MM.1S (cell line): Measurements from ENCODE around the gene CSPG5.

Experiments used
- DNase-seq: peaks from one replicate; pipeline ENCODE4 v3.0.0-alpha.2; 2015
- H2AFZ ChIP-seq: fragments of 300-600 bp; sonication (generic); 2 replicates; pipeline ENCODE4 v1.6.0; 2016; ENCODE audit warnings: antibody characterized with exemption, low read length
- H3F3A ChIP-seq: fragments of 300-600 bp; sonication (generic); 2 replicates; pipeline ENCODE4 v1.6.1; 2016; ENCODE audit warnings: mild to moderate bottlenecking, antibody characterized with exemption, low read length, moderate library complexity, mixed read lengths; ENCODE audit not compliant: insufficient read depth
- H3K27ac ChIP-seq: fragments of 300-600 bp; sonication (generic); 2 replicates; pipeline ENCODE4 v1.5.1; 2016; ENCODE audit warnings: mild to moderate bottlenecking, low read length
- H3K27me3 ChIP-seq: fragments of 300-600 bp; sonication (generic); replicated peaks from 2 replicates; pipeline ENCODE4 v1.6.0; 2016; ENCODE audit warnings: low read length; ENCODE audit not compliant: insufficient read depth
- H3K36me3 ChIP-seq: fragments of 300-600 bp; sonication (generic); replicated peaks from 2 replicates; pipeline ENCODE4 v1.6.1; 2016; ENCODE audit warnings: mild to moderate bottlenecking, low read length, mixed read lengths; ENCODE audit not compliant: insufficient read depth
- H3K4me1 ChIP-seq: fragments of 300-600 bp; sonication (generic); 2 replicates; pipeline ENCODE4 v1.6.1; 2016; ENCODE audit warnings: low read length, mixed read lengths
- H3K4me2 ChIP-seq: fragments of 300-600 bp; sonication (generic); 2 replicates; pipeline ENCODE4 v1.6.0; 2016; ENCODE audit warnings: low read depth, low read length
- H3K4me3 ChIP-seq: fragments of 300-600 bp; sonication (generic); 2 replicates; pipeline ENCODE4 v1.5.1; 2016; ENCODE audit warnings: low read length, mixed read lengths
- H3K79me2 ChIP-seq: fragments of 300-600 bp; sonication (generic); 2 replicates; pipeline ENCODE4 v1.6.1; 2016; ENCODE audit warnings: mixed run types, low read length, mixed read lengths
- H3K9ac ChIP-seq: fragments of 300-600 bp; sonication (generic); 2 replicates; pipeline ENCODE4 v1.6.1; 2016; ENCODE audit warnings: low read length, mixed read lengths
- H3K9me2 ChIP-seq: fragments of 300-600 bp; sonication (generic); replicated peaks from 2 replicates; pipeline ENCODE4 v1.6.1; 2016; ENCODE audit warnings: mild to moderate bottlenecking, low read length, mixed read lengths; ENCODE audit not compliant: insufficient read depth
- H3K9me3 ChIP-seq: fragments of 300-600 bp; sonication (generic); replicated peaks from 2 replicates; pipeline ENCODE4 v1.6.1; 2016; ENCODE audit warnings: mild to moderate bottlenecking, low read length, mixed read lengths; ENCODE audit not compliant: insufficient read depth
- H4K20me1 ChIP-seq: fragments of 300-600 bp; sonication (generic); 2 replicates; pipeline ENCODE4 v1.6.1; 2016; ENCODE audit warnings: mild to moderate bottlenecking, low read length, moderate library complexity, mixed read lengths; ENCODE audit not compliant: insufficient read depth
- CTCF ChIP-seq: fragments of 300-600 bp; sonication (generic); IDR thresholded peaks from 2 replicates; pipeline ENCODE4 v1.5.1; 2016; ENCODE audit warnings: antibody characterized with exemption, low read length, mixed read lengths
- EZH2 ChIP-seq: fragments of 300-600 bp; sonication (generic); optimal IDR thresholded peaks from 2 replicates; pipeline ENCODE3; 2017; ENCODE audit warnings: low read depth, mild to moderate bottlenecking, antibody characterized with exemption, low read length, mixed read lengths
- EZH2phosphoT487 ChIP-seq: fragments of 300-600 bp; sonication (generic); IDR thresholded peaks from 2 replicates; pipeline ENCODE4 v1.6.1; 2018; ENCODE audit warnings: antibody characterized with exemption, low read length

CSPG5 gene

GRCh38 chr3:47517937-47518336 lies 60.7 kb downstream of the CSPG5 start:
- Histone ChIP-seq H3K4me1 (peaks cover 4% of the 10 kb centered on the region), H3K36me3 (no peaks in the 10 kb centered on the region), H3K4me2 (no peak overlapping the region), H3K79me2 (peaks cover 1% of the 10 kb centered on the region; the same call in 1 of the 2 replicates), H2AFZ (no peak overlapping the region), H4K20me1 (no peaks in the 10 kb centered on the region), H3F3A (peaks cover 4% of the 10 kb centered on the region; the same call in 1 of the 2 replicates), H3K9me2 (no peaks in the 10 kb centered on the region), H3K9ac (no peak overlapping the region), H3K27me3 (0 out of 2 replicates have a peak, but pooled peaks cover 3% of the 10 kb centered on the region), H3K9me3 (no peaks in the 10 kb centered on the region), H3K27ac (no peak overlapping the region), H3K4me3 (no peak overlapping the region)
- no peak for TF ChIP-seq EZH2
- TF ChIP-seq CTCF: no peak
- no peak for TF ChIP-seq EZH2phosphoT487
- no peak for DNase-seq

GRCh38 chr3:47515864-47516319 lies 62.8 kb downstream of the CSPG5 start:
- H3K4me1 ChIP-seq: no peaks in the 10 kb centered on the region
- peaks cover 2% of the 10 kb centered on the region; the same call in 1 of the 2 replicates for H3K36me3 ChIP-seq
- H3K27ac ChIP-seq: no peak overlapping the region
- H3F3A ChIP-seq: peaks cover 4% of the 10 kb centered on the region; the same call in 1 of the 2 replicates
- no peak overlapping the region for H2AFZ ChIP-seq
- H3K9ac ChIP-seq: no peak overlapping the region
- no peak overlapping the region for H3K4me3 ChIP-seq
- no peaks in the 10 kb centered on the region for H4K20me1 ChIP-seq
- 0 out of 2 replicates have a peak, but pooled peaks cover 3% of the 10 kb centered on the region for H3K27me3 ChIP-seq
- no peak for DNase-seq
- no peak overlapping the region for H3K4me2 ChIP-seq
- H3K79me2 ChIP-seq: peaks cover 21% of the 10 kb centered on the region
- TF ChIP-seq CTCF (no peak), EZH2 (no peak), EZH2phosphoT487 (no peak)
- no peaks in the 10 kb centered on the region for H3K9me2 ChIP-seq
- no peaks in the 10 kb centered on the region for H3K9me3 ChIP-seq

GRCh38 chr3:47515100-47515499 lies 63.6 kb downstream of the CSPG5 start:
- H3K9me3 ChIP-seq: no peaks in the 10 kb centered on the region
- H2AFZ ChIP-seq: no peak overlapping the region
- 0 out of 2 replicates have a peak, but pooled peaks cover 3% of the 10 kb centered on the region for H3K27me3 ChIP-seq
- no peak for TF ChIP-seq CTCF
- no peak for TF ChIP-seq EZH2
- no peak for TF ChIP-seq EZH2phosphoT487
- no peak overlapping the region for H3K27ac ChIP-seq
- no peak overlapping the region for H3K4me3 ChIP-seq
- peaks cover 5% of the 10 kb centered on the region; the same call in 1 of the 2 replicates for H3K36me3 ChIP-seq
- H3K79me2 ChIP-seq: peaks cover 29% of the 10 kb centered on the region
- H3K4me1 ChIP-seq: no peaks in the 10 kb centered on the region
- DNase-seq: no peak
- no peaks in the 10 kb centered on the region for H3K9me2 ChIP-seq
- no peak overlapping the region for H3K9ac ChIP-seq
- H4K20me1 ChIP-seq: no peaks in the 10 kb centered on the region
- H3K4me2 ChIP-seq: no peak overlapping the region
- H3F3A ChIP-seq: peaks cover 4% of the 10 kb centered on the region; the same call in 1 of the 2 replicates
